H9 (cell line): ENCODE results near the gene TMEM41A. TPM values are rescaled to one million over a fixed set of nuclear protein-coding genes. Genes with fewer than 3 reads are reported as not detected.

Source experiments
- DNase-seq: peaks from one replicate; pipeline ENCODE4 v3.0.0-alpha.2; 2017
- H2AFZ ChIP-seq: one replicate; pipeline ENCODE4 v1.6.1; 2013; ENCODE audit warnings: mild to moderate bottlenecking, low read length, control low read depth, moderate library complexity
- H2AK5ac ChIP-seq: 2 replicates; pipeline ENCODE4 v1.6.1; 2013; ENCODE audit warnings: low read length, control low read depth, mixed read lengths; ENCODE audit not compliant: insufficient read length
- H2BK120ac ChIP-seq: one replicate; pipeline ENCODE4 v1.6.1; 2013; ENCODE audit warnings: low read depth, mild to moderate bottlenecking, low read length, control low read depth, inconsistent platforms; ENCODE audit not compliant: poor library complexity, severe bottlenecking
- H2BK12ac ChIP-seq: 2 replicates; pipeline ENCODE4 v1.6.1; 2013; ENCODE audit warnings: low read length, control low read depth, mixed read lengths, low read depth; ENCODE audit not compliant: insufficient read length
- H2BK15ac ChIP-seq: 2 replicates; pipeline ENCODE4 v1.6.1; 2013; ENCODE audit warnings: low read depth, low read length, control low read depth
- H2BK20ac ChIP-seq: one replicate; pipeline ENCODE4 v1.6.1; 2013; ENCODE audit warnings: low read depth, mild to moderate bottlenecking, low read length, control low read depth, inconsistent platforms; ENCODE audit not compliant: poor library complexity, severe bottlenecking
- H2BK5ac ChIP-seq: 2 replicates; pipeline ENCODE4 v1.6.1; 2013; ENCODE audit warnings: low read length, control low read depth, mixed read lengths; ENCODE audit not compliant: insufficient read length
- H3K14ac ChIP-seq: 2 replicates; pipeline ENCODE4 v1.6.1; 2013; ENCODE audit warnings: low read length, control low read depth; ENCODE audit not compliant: insufficient read depth
- H3K18ac ChIP-seq: 2 replicates; pipeline ENCODE4 v1.6.1; 2013; ENCODE audit warnings: low read depth, mild to moderate bottlenecking, mixed read lengths, low read length, control low read depth; ENCODE audit not compliant: insufficient read length
- H3K23ac ChIP-seq: 2 replicates; pipeline ENCODE4 v1.6.1; 2013; ENCODE audit warnings: low read length, control low read depth, mixed read lengths, low read depth; ENCODE audit not compliant: insufficient read length
- H3K23me2 ChIP-seq: 2 replicates; pipeline ENCODE4 v1.6.1; 2013; ENCODE audit warnings: low read depth, mild to moderate bottlenecking, mixed read lengths, low read length, control low read depth; ENCODE audit not compliant: insufficient read length, poor library complexity, severe bottlenecking
- H3K27ac ChIP-seq: 2 replicates; pipeline ENCODE4 v1.5.1; 2013; ENCODE audit warnings: low read length, control low read depth, mixed read lengths, low read depth; ENCODE audit not compliant: insufficient read length
- H3K27me3 ChIP-seq: 2 replicates; pipeline ENCODE4 v1.6.1; 2013; ENCODE audit warnings: low read length, control low read depth, inconsistent platforms; ENCODE audit not compliant: insufficient read depth
- H3K4ac ChIP-seq: 2 replicates; pipeline ENCODE4 v1.6.1; 2013; ENCODE audit warnings: low read depth, mild to moderate bottlenecking, control low read depth, inconsistent platforms, low read length, moderate library complexity
- H3K4me1 ChIP-seq: 2 replicates; pipeline ENCODE4 v1.6.1; 2013; ENCODE audit warnings: low read length, control low read depth, inconsistent platforms; ENCODE audit not compliant: insufficient read depth
- H3K4me2 ChIP-seq: 2 replicates; pipeline ENCODE4 v1.6.1; 2013; ENCODE audit warnings: low read length, control low read depth, mixed read lengths; ENCODE audit not compliant: insufficient read length, insufficient read depth
- H3K56ac ChIP-seq: 2 replicates; pipeline ENCODE4 v1.6.1; 2013; ENCODE audit warnings: low read depth, mild to moderate bottlenecking, mixed read lengths, low read length, control low read depth; ENCODE audit not compliant: insufficient read length
- H3K79me1 ChIP-seq: 2 replicates; pipeline ENCODE4 v1.6.1; 2013; ENCODE audit warnings: low read depth, mild to moderate bottlenecking, moderate library complexity, low read length, control low read depth, inconsistent platforms; ENCODE audit not compliant: insufficient read depth, poor library complexity, severe bottlenecking
- H3K79me2 ChIP-seq: 2 replicates; pipeline ENCODE4 v1.6.1; 2013; ENCODE audit warnings: low read length, control low read depth, inconsistent platforms; ENCODE audit not compliant: insufficient read depth
- H3K9ac ChIP-seq: 2 replicates; pipeline ENCODE4 v1.6.1; 2013; ENCODE audit warnings: low read length, control low read depth, mixed read lengths; ENCODE audit not compliant: insufficient read length; ENCODE audit errors: extremely low read depth
- H3K9me3 ChIP-seq: one replicate; pipeline ENCODE4 v1.6.1; 2013; ENCODE audit warnings: low read depth, low read length, inconsistent platforms; ENCODE audit not compliant: control insufficient read depth
- H3T11ph ChIP-seq: one replicate; pipeline ENCODE4 v1.6.1; 2013; ENCODE audit warnings: mild to moderate bottlenecking, low read length, control low read depth, inconsistent platforms
- H4K20me1 ChIP-seq: one replicate; pipeline ENCODE4 v1.6.1; 2013; ENCODE audit not compliant: control insufficient read depth, insufficient read length, insufficient read depth
- H4K5ac ChIP-seq: 2 replicates; pipeline ENCODE4 v1.6.1; 2013; ENCODE audit warnings: low read depth, mild to moderate bottlenecking, mixed read lengths, low read length, control low read depth; ENCODE audit not compliant: insufficient read length
- H4K8ac ChIP-seq: replicated peaks from 2 replicates; pipeline ENCODE4 v1.6.1; 2013; ENCODE audit warnings: low read length, control low read depth, mixed read lengths, low read depth; ENCODE audit not compliant: insufficient read length
- H4K91ac ChIP-seq: 2 replicates; pipeline ENCODE4 v1.6.1; 2013; ENCODE audit warnings: low read depth, mild to moderate bottlenecking, moderate library complexity, mixed read lengths, low read length, control low read depth; ENCODE audit not compliant: insufficient read length
- H3K27ac Mint-ChIP-seq, 3 experiments: 2 replicates in 2 of 3; 3 replicates in 1 of 3; pipeline ENCODE4 v1.8.0; 2020 to 2021; ENCODE audit warnings: mixed read lengths in 3 of 3, mild to moderate bottlenecking in 1 of 3, moderate library complexity in 1 of 3
- H3K27me3 Mint-ChIP-seq: 2 replicates; pipeline ENCODE4 v1.8.0; 2021; ENCODE audit warnings: low read depth, mild to moderate bottlenecking, moderate library complexity, mixed read lengths
- H3K36me3 Mint-ChIP-seq, 3 experiments: 2 replicates in 2 of 3; 3 replicates in 1 of 3; pipeline ENCODE4 v1.8.0; 2020 to 2021; ENCODE audit warnings: low read depth in 3 of 3, mixed read lengths in 3 of 3; ENCODE audit not compliant: insufficient read depth in 1 of 3
- H3K4me1 Mint-ChIP-seq, 2 experiments: 2 replicates each; pipeline ENCODE4 v1.8.0; 2020; ENCODE audit warnings: mixed read lengths in 2 of 2
- H3K4me3 Mint-ChIP-seq, 2 experiments: 2 replicates in 1 of 2; 3 replicates in 1 of 2; pipeline ENCODE4 v1.8.0; 2020 to 2021; ENCODE audit warnings: mild to moderate bottlenecking in 2 of 2, mixed read lengths in 2 of 2, moderate library complexity in 1 of 2
- H3K9me3 Mint-ChIP-seq, 2 experiments: 2 replicates in 1 of 2; 3 replicates in 1 of 2; pipeline ENCODE4 v1.8.0; 2020; ENCODE audit warnings: mild to moderate bottlenecking in 2 of 2, mixed read lengths in 2 of 2, moderate library complexity in 1 of 2
- WGBS: extraction: QIAGEN DNeasy Blood & Tissue Kit; methylation state at CpG from one replicate; pipeline ENCODE4 v1.1.7; 2013; ENCODE audit warnings: missing lambda C conversion rate, low lambda C conversion rate, mixed read lengths; ENCODE audit not compliant: insufficient read length; ENCODE audit errors: extremely low coverage; 5-methylcytosine and 5-hydroxymethylcytosine counted together
- total RNA-seq: library from RNA; stranded (reverse); gene quantifications from 2 replicates; pipeline ENCODE4 v1.2.1, GENCODE V29; 2021
- TF ChIP-seq, protein P1 (sequence below): fragments of 200-600 bp; sonication (generic); conservative IDR thresholded peaks from 3 replicates; pipeline ENCODE4 v1.8.0; 2021; ENCODE audit warnings: antibody characterized with exemption, mild to moderate bottlenecking

Gene TMEM41A
- total RNA-seq, 1 experiment from 2014 or later = 23.9 TPM

DNA sequence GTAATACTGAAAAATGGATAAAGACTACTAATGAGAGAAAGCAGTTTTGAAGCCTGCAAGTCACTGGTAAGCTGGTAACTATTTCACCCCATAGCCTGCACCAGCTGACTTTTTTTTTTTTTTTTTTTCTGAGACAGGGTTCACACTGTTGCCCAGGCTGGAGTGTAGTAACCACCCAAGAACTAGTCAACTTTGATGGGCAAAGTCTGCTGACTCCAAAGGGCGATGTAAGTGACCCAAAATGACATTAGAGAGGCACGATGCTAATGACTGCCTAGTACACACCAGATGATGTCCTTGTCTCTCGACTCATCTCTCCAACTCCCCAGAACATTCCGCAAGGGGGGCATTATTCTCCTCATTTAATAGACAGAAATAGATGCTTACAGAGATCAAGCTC lies 12.9 kb upstream of the TMEM41A start:
- no peak overlapping the region for H3K4me2 ChIP-seq
- no CpG with 5 or more reads among the region's 4 CpGs for WGBS

More for the DNA sequence above, 12.9 kb upstream of the TMEM41A start:
- no peak overlapping the region for H3K18ac ChIP-seq
- H3K4me1 ChIP-seq = no peaks in the 10 kb centered on the region
- TF ChIP-seq, protein P1, sequence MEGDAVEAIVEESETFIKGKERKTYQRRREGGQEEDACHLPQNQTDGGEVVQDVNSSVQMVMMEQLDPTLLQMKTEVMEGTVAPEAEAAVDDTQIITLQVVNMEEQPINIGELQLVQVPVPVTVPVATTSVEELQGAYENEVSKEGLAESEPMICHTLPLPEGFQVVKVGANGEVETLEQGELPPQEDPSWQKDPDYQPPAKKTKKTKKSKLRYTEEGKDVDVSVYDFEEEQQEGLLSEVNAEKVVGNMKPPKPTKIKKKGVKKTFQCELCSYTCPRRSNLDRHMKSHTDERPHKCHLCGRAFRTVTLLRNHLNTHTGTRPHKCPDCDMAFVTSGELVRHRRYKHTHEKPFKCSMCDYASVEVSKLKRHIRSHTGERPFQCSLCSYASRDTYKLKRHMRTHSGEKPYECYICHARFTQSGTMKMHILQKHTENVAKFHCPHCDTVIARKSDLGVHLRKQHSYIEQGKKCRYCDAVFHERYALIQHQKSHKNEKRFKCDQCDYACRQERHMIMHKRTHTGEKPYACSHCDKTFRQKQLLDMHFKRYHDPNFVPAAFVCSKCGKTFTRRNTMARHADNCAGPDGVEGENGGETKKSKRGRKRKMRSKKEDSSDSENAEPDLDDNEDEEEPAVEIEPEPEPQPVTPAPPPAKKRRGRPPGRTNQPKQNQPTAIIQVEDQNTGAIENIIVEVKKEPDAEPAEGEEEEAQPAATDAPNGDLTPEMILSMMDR = no peak
- H3K9ac ChIP-seq = no peak overlapping the region
- no peak overlapping the region for H3K27ac ChIP-seq
- H3T11ph ChIP-seq = no peak overlapping the region
- no peaks in the 10 kb centered on the region for H4K20me1 ChIP-seq
- H3K14ac ChIP-seq = no peak overlapping the region
- no peak overlapping the region for H2BK120ac ChIP-seq
- no peaks in the 10 kb centered on the region for H3K23me2 ChIP-seq
- H2BK20ac ChIP-seq = no peak overlapping the region
- H2AFZ ChIP-seq = no peak overlapping the region
- H3K27me3 Mint-ChIP-seq = peaks cover 8% of the 10 kb centered on the region
- no peak overlapping the region for H4K8ac ChIP-seq
- no peak overlapping the region for H3K27ac Mint-ChIP-seq
- DNase-seq = no peak
- H2AK5ac ChIP-seq = no peak overlapping the region
- H2BK12ac ChIP-seq = no peak overlapping the region
- no peaks in the 10 kb centered on the region for H3K27me3 ChIP-seq
- no peaks in the 10 kb centered on the region for H3K9me3 ChIP-seq
- no peaks in the 10 kb centered on the region for H3K36me3 Mint-ChIP-seq
- H3K4ac ChIP-seq = no peak overlapping the region
- no peak overlapping the region for H4K5ac ChIP-seq
- H3K56ac ChIP-seq = no peak overlapping the region
- H3K4me1 Mint-ChIP-seq = no peaks in the 10 kb centered on the region
- H2BK15ac ChIP-seq = no peak overlapping the region
- H3K79me2 ChIP-seq = no peaks in the 10 kb centered on the region
- no peak overlapping the region for H3K23ac ChIP-seq
- no peak overlapping the region for H3K4me3 Mint-ChIP-seq
- no peaks in the 10 kb centered on the region for H3K79me1 ChIP-seq
- H2BK5ac ChIP-seq = no peak overlapping the region
- H3K9me3 Mint-ChIP-seq = no peaks in the 10 kb centered on the region
- no peak overlapping the region for H4K91ac ChIP-seq
